Measurements from ENCODE around the gene SHANK2. TPM values are rescaled to one million over a fixed set of nuclear protein-coding genes. Genes with fewer than 3 reads are reported as not detected.

The SHANK2 gene
- total RNA-seq (10 to 100 TPM in 3 of 4 donors, 1 to 10 TPM in 1; 8.0 to 43.8 (median 16.8) TPM), polyA plus RNA-seq (1 to 10 TPM; 3.5 to 4.4 (median 3.6) TPM)

DNA sequence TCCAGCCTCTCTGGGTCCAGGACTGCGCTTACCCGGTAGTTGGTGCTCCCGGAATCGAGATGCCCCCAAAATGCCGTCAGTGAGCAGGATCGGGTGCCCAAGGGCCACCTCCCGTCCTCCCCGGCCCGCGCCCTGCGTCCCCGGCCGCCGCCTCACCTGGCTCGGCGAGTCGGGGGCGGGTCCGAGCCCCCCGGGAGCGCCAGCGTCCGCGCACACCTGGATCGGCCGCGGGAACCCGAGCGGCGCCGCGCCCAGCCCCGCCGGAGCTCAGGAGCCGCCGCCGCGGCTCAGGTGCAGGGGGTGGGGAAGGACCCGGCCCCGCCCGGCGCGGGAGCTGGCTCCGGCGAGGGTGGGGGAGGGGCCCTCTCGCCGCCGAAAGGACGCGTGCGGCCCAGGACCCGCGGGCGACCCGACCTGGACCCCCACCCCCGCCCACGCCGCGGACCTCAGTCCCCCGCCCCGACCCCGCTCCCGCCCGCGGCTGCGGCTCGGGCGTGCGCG is at the start of gene SHANK2:
Gene SHANK2 (minus strand): TSS at position 309 of the 501 bp plus-strand sequence. CDS start 105,251 bp downstream, outside the sequence.
- Histone ChIP-seq H3K4me1 (peaks cover 0 to 26% (median 24%) of the 10 kb centered on the region in 4 donors), H3K9me3 (no peaks in the 10 kb centered on the region), H3K27ac (peak within 1 kb of the TSS in 1 of 4 donors; percentile 33), H3K36me3 (no peaks in the 10 kb centered on the region), H3K27me3 (peaks cover 38 to 64% (median 58%) of the 10 kb centered on the region in 3 donors), H3K4me3 (peak within 1 kb of the TSS; percentile 21 to 55 (median 49))
- TF ChIP-seq, protein P1, sequence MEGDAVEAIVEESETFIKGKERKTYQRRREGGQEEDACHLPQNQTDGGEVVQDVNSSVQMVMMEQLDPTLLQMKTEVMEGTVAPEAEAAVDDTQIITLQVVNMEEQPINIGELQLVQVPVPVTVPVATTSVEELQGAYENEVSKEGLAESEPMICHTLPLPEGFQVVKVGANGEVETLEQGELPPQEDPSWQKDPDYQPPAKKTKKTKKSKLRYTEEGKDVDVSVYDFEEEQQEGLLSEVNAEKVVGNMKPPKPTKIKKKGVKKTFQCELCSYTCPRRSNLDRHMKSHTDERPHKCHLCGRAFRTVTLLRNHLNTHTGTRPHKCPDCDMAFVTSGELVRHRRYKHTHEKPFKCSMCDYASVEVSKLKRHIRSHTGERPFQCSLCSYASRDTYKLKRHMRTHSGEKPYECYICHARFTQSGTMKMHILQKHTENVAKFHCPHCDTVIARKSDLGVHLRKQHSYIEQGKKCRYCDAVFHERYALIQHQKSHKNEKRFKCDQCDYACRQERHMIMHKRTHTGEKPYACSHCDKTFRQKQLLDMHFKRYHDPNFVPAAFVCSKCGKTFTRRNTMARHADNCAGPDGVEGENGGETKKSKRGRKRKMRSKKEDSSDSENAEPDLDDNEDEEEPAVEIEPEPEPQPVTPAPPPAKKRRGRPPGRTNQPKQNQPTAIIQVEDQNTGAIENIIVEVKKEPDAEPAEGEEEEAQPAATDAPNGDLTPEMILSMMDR (IDR thresholded peaks at IDR 0.05) = no peak
- no peak for TF ChIP-seq POLR2A (IDR thresholded peaks at IDR 0.05)
- TF ChIP-seq EP300 (IDR thresholded peaks at IDR 0.05) = no peak
- no peak for TF ChIP-seq POLR2AphosphoS5 (IDR thresholded peaks at IDR 0.05)
- DNase-seq = no peak
- 1% methylated on average over 70 of the region's 70 CpGs for WGBS, 2 donors
- intact Hi-C loops (cut with DNase I) = no loop called here

DNA sequence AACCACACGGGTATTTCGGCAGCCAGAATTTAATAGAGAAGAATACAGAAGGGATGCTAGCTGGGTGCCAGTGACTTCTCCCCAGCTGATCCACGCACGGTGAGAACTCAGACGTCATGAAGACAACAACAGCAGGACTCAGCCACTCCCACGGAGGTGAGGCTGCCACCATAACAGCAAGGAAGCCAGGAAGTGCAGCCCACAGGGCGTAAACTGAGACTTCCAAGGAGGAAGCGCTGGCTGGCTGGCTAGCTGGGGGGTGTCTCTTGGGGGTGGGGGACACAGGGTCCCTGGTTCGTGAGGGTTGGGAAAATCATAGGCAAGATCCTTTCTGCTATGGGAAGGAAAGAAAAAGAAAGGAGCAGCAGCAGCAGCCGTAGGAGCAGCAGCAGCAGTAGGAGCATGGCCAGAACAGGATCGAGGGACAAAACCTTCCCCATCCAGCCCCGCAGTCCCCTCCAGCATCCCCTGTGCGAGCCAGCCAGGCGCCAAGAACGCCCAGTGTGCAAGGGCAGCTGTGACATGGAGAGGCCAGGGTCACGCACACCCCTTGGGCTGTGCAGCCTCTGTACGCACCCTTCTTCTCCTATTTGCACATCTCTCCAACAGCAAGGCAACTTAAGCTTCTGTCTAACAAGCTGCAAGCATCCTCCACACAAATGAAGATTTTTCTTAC is 49.6 kb upstream of the SHANK2 start:
- H3K27ac ChIP-seq = no peak overlapping the region
- TF ChIP-seq, protein P1 (IDR thresholded peaks at IDR 0.05) = no peak
- no peak for TF ChIP-seq EP300 (IDR thresholded peaks at IDR 0.05)
- TF ChIP-seq POLR2AphosphoS5 (IDR thresholded peaks at IDR 0.05) = no peak
- no peaks in the 10 kb centered on the region for H3K36me3 ChIP-seq
- no peak overlapping the region for H3K4me3 ChIP-seq
- no peaks in the 10 kb centered on the region for H3K9me3 ChIP-seq
- 66 to 69% methylated on average over 17 of the region's 17 CpGs for WGBS, 2 donors
- intact Hi-C loops (cut with DNase I) = no loop called here
- peaks cover 0 to 13% (median 9%) of the 10 kb centered on the region in 4 donors for H3K4me1 ChIP-seq
- DNase-seq = peak; percentile 32
- H3K27me3 ChIP-seq = no peaks in the 10 kb centered on the region

DNA sequence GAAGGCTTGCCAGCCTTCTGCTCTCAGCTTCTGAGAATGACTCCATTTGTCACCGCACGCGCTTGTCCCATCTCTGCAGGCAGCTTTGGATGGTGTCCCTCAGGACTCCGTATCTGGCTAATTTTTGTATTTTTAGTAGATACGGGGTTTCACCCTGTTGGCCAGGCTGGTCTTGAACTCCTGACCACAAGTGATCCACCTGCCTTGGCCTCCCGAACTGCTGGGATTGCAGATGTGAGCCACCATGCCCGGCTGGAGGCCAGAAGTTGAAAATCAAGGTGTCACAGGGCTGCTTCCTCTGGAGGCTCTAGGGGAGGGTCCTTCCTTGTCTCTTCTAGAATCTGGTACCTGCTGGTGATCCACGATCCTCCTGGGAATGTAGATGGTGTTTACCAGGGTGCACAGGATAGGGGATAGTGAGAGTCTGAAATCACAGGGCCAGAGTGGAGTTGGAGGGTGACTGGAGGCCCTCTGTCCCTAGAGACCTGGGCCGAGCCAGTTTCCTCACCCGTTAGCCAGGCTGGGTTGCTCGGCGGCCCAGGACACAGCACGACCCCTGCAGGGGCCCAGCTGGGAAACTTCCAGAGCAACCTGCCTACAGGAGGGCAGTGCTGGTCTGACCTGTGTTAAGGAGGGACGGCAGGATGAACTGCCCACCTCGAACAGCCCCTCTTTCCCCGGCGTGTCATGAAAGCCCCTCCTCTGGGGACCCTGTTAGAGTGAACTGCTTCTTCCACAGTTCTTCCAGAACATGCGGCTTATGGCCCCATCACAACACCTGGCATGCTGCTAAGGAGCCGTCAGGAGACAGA is 48.9 kb upstream of the SHANK2 start:
- Histone ChIP-seq H3K4me3 (no peak overlapping the region), H3K27me3 (no peaks in the 10 kb centered on the region), H3K36me3 (no peaks in the 10 kb centered on the region), H3K9me3 (no peaks in the 10 kb centered on the region), H3K4me1 (peaks cover 0 to 13% (median 9%) of the 10 kb centered on the region in 4 donors), H3K27ac (no peak overlapping the region)
- TF ChIP-seq POLR2A (IDR thresholded peaks at IDR 0.05) = no peak
- TF ChIP-seq, protein P1 (IDR thresholded peaks at IDR 0.05) = no peak
- no peak for TF ChIP-seq EP300 (IDR thresholded peaks at IDR 0.05)
- no peak for TF ChIP-seq POLR2AphosphoS5 (IDR thresholded peaks at IDR 0.05)
- DNase-seq = peak; percentile 32
- intact Hi-C loops (cut with DNase I) = no loop called here
- 87 to 90% methylated on average over 19 of the region's 19 CpGs for WGBS, 2 donors

DNA sequence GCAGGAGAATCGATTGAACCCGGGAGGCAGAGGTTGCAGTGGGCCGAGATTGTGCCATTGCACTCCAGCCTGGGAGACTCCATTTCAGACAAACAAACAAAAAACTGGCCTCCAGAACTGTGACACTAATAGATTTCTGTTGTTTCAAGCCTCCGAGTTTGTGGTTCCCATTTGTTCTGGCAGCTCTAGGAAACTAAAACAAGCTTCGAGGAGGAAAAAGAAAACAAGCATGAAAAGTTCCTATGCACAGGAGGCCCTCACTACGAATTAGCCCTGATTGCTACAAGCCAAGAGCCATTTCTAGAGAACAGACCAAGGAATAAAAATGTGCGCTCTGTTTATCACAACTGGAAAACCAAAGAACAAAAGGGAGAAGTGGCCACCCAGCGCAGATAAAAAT is 47.8 kb upstream of the SHANK2 start:
- Histone ChIP-seq H3K4me3 (no peak overlapping the region), H3K36me3 (no peaks in the 10 kb centered on the region), H3K4me1 (peaks cover 0 to 13% (median 9%) of the 10 kb centered on the region in 4 donors), H3K27me3 (no peaks in the 10 kb centered on the region), H3K27ac (no peak overlapping the region), H3K9me3 (no peaks in the 10 kb centered on the region)
- TF ChIP-seq EP300 (IDR thresholded peaks at IDR 0.05) (no peak), POLR2AphosphoS5 (IDR thresholded peaks at IDR 0.05) (no peak), POLR2A (IDR thresholded peaks at IDR 0.05) (no peak)
- TF ChIP-seq, protein P1 (IDR thresholded peaks at IDR 0.05) = no peak
- intact Hi-C loops (cut with DNase I) = no loop called here
- DNase-seq = no peak
- WGBS, 2 donors = 79 to 81% methylated on average over 8 of the region's 8 CpGs

Data from sigmoid colon (tissue), 7 donors.